Central memory CD8-positive, alpha-beta T cell (primary cell): Measurements from ENCODE around the gene SHISA6.
"Not testable (repeated sequence)": the region's sequence is repeated elsewhere in the genome, so short reads cannot be mapped to it uniquely, and the experiment has no call there.

Experiments used
- ATAC-seq: fragments of 150-1000 bp; cut with Tn5 transposase; replicated peaks from 2 replicates; pipeline ENCODE4 v1.10.0; 2022; ENCODE audit warnings: mild to moderate bottlenecking, moderate FRiP score, moderate number of reproducible peaks; ENCODE audit not compliant: poor library complexity, severe bottlenecking; ENCODE audit errors: extremely low read depth
- DNase-seq, 2 donors: peaks; one replicate each; pipeline ENCODE4 v3.0.0; 2021; ENCODE audit warnings: low spot score in 2 of 2
- H3K27ac Mint-ChIP-seq: one replicate; pipeline ENCODE4 v1.8.0; 2022; ENCODE audit warnings: low read depth, mild to moderate bottlenecking, moderate library complexity, mixed read lengths
- H3K27me3 Mint-ChIP-seq: one replicate; pipeline ENCODE4 v1.8.0; 2022; ENCODE audit warnings: mixed read lengths
- H3K36me3 Mint-ChIP-seq: one replicate; pipeline ENCODE4 v1.8.0; 2022; ENCODE audit warnings: mild to moderate bottlenecking, moderate library complexity, mixed read lengths; ENCODE audit not compliant: insufficient read depth
- H3K4me1 Mint-ChIP-seq: one replicate; pipeline ENCODE4 v1.8.0; 2022; ENCODE audit warnings: mixed read lengths
- H3K4me3 Mint-ChIP-seq: one replicate; pipeline ENCODE4 v1.8.0; 2022; ENCODE audit warnings: mild to moderate bottlenecking, moderate library complexity, mixed read lengths
- H3K9me3 Mint-ChIP-seq: one replicate; pipeline ENCODE4 v1.8.0; 2022; ENCODE audit warnings: mixed read lengths

The SHISA6 gene

DNA sequence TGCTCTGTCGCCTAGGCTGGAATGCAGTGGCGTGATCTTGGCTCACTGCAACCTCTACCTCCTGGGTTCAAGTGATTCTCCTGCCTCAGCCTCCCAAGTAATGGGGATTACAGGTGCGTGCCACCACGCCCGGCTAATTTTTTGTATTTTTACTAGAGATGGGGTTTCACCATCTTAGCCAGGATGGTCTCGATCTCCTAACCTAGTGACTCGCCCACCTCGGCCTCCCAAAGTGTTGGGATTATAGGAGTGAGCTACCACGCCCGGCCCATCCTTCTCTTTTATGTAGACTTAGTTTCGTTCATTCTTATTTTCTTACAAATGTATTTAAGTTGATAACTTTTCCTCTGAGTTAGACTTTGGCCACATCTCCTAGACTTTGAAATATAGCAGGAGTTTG is 75.4 kb downstream of the SHISA6 start:
- DNase-seq, H3K9me3 Mint-ChIP-seq, H3K4me1 Mint-ChIP-seq, H3K27me3 Mint-ChIP-seq, ATAC-seq, H3K36me3 Mint-ChIP-seq, H3K27ac Mint-ChIP-seq, H3K4me3 Mint-ChIP-seq: not testable (repeated sequence)

DNA sequence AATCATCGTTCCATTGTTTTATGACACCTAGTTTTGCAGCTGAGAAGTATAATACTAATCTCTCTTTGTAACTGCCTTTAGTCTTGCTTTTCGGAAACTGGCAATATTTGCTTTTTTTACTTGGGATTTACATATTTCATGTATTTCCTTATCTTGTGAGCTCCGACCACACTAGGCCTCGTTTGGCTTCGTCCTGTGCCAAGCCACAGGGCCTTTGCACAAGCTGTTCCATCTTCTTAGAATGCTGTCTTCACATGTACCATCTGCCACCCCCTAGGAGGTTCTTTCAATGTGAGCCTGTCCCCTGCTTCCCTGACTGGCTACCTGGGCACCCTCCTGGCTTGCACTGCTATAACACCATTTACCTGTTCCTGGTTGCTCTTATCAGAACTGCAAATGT is 77.2 kb downstream of the SHISA6 start:
- DNase-seq = no peak
- no peak overlapping the region for H3K27ac Mint-ChIP-seq
- H3K9me3 Mint-ChIP-seq = peaks cover 7% of the 10 kb centered on the region
- no peaks in the 10 kb centered on the region for H3K4me1 Mint-ChIP-seq
- H3K4me3 Mint-ChIP-seq = no peak overlapping the region
- no peaks in the 10 kb centered on the region for H3K36me3 Mint-ChIP-seq
- no peak for ATAC-seq
- H3K27me3 Mint-ChIP-seq = peaks cover 9% of the 10 kb centered on the region

- H3K4me1 Mint-ChIP-seq = no peaks in the 10 kb centered on the region
- no peak overlapping the region for H3K27ac Mint-ChIP-seq
- peaks cover 9% of the 10 kb centered on the region for H3K27me3 Mint-ChIP-seq
- no peaks in the 10 kb centered on the region for H3K36me3 Mint-ChIP-seq
- DNase-seq (no peak), ATAC-seq (no peak)
- peaks cover 12% of the 10 kb centered on the region for H3K9me3 Mint-ChIP-seq
- no peak overlapping the region for H3K4me3 Mint-ChIP-seq
These were observed 78.9 kb downstream of the SHISA6 start for GRCh38 chr17:11319894-11320293.

DNA sequence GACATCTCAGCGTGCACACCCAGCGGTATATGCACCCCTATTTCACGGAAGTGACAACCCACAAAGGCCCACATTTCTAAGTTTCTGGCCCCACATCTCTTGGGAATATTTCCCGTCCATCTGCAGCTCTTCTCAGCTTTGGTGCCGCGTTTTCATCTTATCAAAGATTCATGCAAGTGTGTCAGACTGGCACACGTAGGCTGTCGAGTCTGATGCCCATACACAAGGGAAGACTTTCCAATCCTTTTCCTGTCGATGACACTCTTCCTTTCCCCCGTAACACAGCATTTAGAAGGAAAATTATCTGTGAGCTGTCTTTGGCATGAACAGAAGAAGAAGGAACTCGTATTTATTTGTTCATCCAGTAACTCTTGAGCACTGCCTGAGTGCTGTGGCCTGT is 83.0 kb downstream of the SHISA6 start:
- H3K36me3 Mint-ChIP-seq = no peaks in the 10 kb centered on the region
- H3K9me3 Mint-ChIP-seq = peaks cover 17% of the 10 kb centered on the region
- no peak overlapping the region for H3K27ac Mint-ChIP-seq
- no peaks in the 10 kb centered on the region for H3K4me1 Mint-ChIP-seq
- DNase-seq (no peak), ATAC-seq (no peak)
- no peak overlapping the region for H3K4me3 Mint-ChIP-seq
- peaks cover 9% of the 10 kb centered on the region for H3K27me3 Mint-ChIP-seq

GRCh38 chr17:11324846-11325420 is 83.9 kb downstream of the SHISA6 start:
- Mint-ChIP-seq H3K4me1 (no peaks in the 10 kb centered on the region), H3K27me3 (peaks cover 9% of the 10 kb centered on the region), H3K4me3 (no peak overlapping the region), H3K27ac (no peak overlapping the region), H3K36me3 (no peaks in the 10 kb centered on the region), H3K9me3 (peaks cover 17% of the 10 kb centered on the region)
- DNase-seq (no peak), ATAC-seq (no peak)

- Mint-ChIP-seq H3K4me1 (no peaks in the 10 kb centered on the region), H3K27me3 (no peaks in the 10 kb centered on the region), H3K36me3 (no peaks in the 10 kb centered on the region), H3K9me3 (peaks cover 10% of the 10 kb centered on the region), H3K4me3 (no peak overlapping the region), H3K27ac (no peak overlapping the region)
- DNase-seq (no peak), ATAC-seq (no peak)
These were observed 85.5 kb downstream of the SHISA6 start for GRCh38 chr17:11326492-11326891.

DNA sequence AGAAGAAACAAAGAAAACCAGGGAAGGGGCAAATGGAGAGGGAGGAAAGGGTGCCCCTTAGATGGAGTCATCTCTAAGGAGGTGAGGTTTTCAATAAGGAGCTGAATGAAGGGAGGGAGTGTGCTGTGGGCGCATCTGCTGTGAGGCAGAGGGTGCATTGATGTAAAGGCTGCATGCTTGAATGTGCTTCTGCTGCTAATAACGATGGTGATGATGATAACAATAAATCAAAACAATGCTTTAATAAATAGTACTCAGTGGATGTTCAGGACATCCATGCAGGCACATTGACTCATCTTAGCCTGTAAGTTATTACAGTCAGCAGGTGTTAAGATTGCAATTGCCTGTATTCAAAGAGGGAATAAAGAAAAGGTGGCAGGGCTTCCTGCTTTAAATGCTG is 87.8 kb downstream of the SHISA6 start:
- Mint-ChIP-seq H3K36me3 (peaks cover 1% of the 10 kb centered on the region), H3K4me3 (no peak overlapping the region), H3K4me1 (no peaks in the 10 kb centered on the region), H3K27me3 (no peaks in the 10 kb centered on the region), H3K27ac (no peak overlapping the region), H3K9me3 (peaks cover 10% of the 10 kb centered on the region)
- DNase-seq (no peak), ATAC-seq (no peak)

GRCh38 chr17:11330006-11330405 is 89.0 kb downstream of the SHISA6 start:
- no peaks in the 10 kb centered on the region for H3K27me3 Mint-ChIP-seq
- H3K9me3 Mint-ChIP-seq = peaks cover 5% of the 10 kb centered on the region
- ATAC-seq (no peak), DNase-seq (no peak)
- no peaks in the 10 kb centered on the region for H3K4me1 Mint-ChIP-seq
- H3K27ac Mint-ChIP-seq = no peak overlapping the region
- H3K4me3 Mint-ChIP-seq = no peak overlapping the region
- peaks cover 1% of the 10 kb centered on the region for H3K36me3 Mint-ChIP-seq

DNA sequence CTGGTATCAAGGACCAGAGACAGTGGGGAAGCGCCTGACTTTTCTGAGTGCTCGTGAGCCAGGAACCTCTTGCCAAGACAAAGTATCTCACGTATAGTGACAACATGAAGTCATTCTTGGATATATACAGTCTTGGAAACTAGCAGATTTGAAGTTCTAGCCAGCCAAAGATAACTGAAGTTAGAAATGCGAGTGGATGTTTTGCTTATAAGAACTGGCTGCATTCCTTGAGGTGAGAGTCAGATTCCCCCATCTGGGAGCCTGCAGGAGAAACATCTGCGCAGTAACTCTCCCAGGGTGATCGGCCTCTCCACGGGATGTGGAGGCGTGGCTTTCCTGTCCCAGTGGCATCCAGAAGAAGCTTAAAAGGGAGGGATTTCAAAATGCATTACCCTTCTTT is 89.8 kb downstream of the SHISA6 start:
- H3K4me1 Mint-ChIP-seq = no peaks in the 10 kb centered on the region
- no peak overlapping the region for H3K27ac Mint-ChIP-seq
- no peak overlapping the region for H3K4me3 Mint-ChIP-seq
- H3K9me3 Mint-ChIP-seq = peaks cover 5% of the 10 kb centered on the region
- ATAC-seq (no peak), DNase-seq (no peak)
- H3K27me3 Mint-ChIP-seq = no peaks in the 10 kb centered on the region
- peaks cover 1% of the 10 kb centered on the region for H3K36me3 Mint-ChIP-seq

GRCh38 chr17:11331547-11332513 is 90.8 kb downstream of the SHISA6 start:
- H3K4me3 Mint-ChIP-seq = no peak overlapping the region

GRCh38 chr17:11332706-11333105 is 91.7 kb downstream of the SHISA6 start:
- Mint-ChIP-seq H3K9me3 (peaks cover 5% of the 10 kb centered on the region), H3K4me3 (no peak overlapping the region), H3K27ac (no peak overlapping the region), H3K4me1 (no peaks in the 10 kb centered on the region), H3K27me3 (no peaks in the 10 kb centered on the region), H3K36me3 (peaks cover 1% of the 10 kb centered on the region)
- DNase-seq (no peak), ATAC-seq (no peak)

More at GRCh38 chr17:11331547-11332513, 90.8 kb downstream of the SHISA6 start:
- Mint-ChIP-seq H3K27me3 (no peaks in the 10 kb centered on the region), H3K36me3 (peaks cover 1% of the 10 kb centered on the region), H3K9me3 (peaks cover 5% of the 10 kb centered on the region), H3K4me1 (no peaks in the 10 kb centered on the region), H3K27ac (no peak overlapping the region)
- DNase-seq (no peak), ATAC-seq (no peak)

DNA sequence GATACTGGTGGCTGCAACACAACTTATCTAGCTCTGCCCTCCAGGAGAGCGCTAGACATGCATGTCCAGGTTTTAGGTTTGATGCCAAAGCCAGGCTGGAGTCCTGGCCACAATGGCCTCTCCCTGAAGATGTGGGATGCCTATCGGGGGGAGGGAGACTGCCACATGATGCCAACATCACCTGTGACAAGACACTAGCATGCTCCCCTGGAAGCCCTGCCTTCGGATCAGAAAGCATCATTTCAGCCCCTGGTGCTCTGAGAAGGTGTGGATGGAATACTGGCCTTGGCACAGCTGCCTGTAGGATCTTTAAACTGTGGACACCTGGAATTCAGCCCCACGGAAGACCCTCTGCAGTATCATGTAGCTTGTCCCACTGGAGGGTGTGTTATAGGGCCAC is 93.5 kb downstream of the SHISA6 start:
- Mint-ChIP-seq H3K27ac (no peak overlapping the region), H3K4me1 (no peaks in the 10 kb centered on the region), H3K27me3 (no peaks in the 10 kb centered on the region), H3K9me3 (no peaks in the 10 kb centered on the region), H3K4me3 (no peak overlapping the region), H3K36me3 (peaks cover 1% of the 10 kb centered on the region)
- ATAC-seq (no peak), DNase-seq (no peak)

DNA sequence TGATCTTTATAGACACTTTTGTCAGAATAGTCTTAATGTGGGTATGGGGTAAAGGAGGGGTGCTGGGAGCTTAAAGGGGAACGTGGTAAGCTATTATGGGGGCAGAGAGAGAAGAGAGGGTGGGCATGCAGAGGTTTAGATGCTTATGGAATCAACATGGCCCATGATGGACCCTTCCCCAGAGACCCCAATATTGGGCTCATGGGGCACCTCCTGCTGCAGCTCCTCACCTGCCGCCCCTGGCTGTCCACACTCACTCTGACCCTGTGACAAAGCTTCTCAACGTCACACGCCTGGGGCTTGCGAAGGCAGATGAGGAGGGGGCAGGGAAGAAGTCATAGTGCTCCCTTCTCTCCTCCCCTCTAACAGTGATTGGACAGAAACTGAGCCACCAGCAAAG is 95.3 kb downstream of the SHISA6 start:
- H3K27ac Mint-ChIP-seq = no peak overlapping the region
- H3K9me3 Mint-ChIP-seq = no peaks in the 10 kb centered on the region
- DNase-seq = no peak
- peaks cover 1% of the 10 kb centered on the region for H3K36me3 Mint-ChIP-seq
- no peaks in the 10 kb centered on the region for H3K4me1 Mint-ChIP-seq
- ATAC-seq = no peak
- no peak overlapping the region for H3K4me3 Mint-ChIP-seq
- H3K27me3 Mint-ChIP-seq = no peaks in the 10 kb centered on the region
